ENCODE results near the gene ZBTB7B. TPM values are rescaled to one million over a fixed set of nuclear protein-coding genes. Genes with fewer than 3 reads are reported as not detected.

Gene ZBTB7B
- total and polyA plus RNA-seq, 9 of the 15 experiments (the other 6 are each of a cell fraction or from before 2014, with no cell fraction given), result 0.04 to 46.5 (median 15.2) TPM

- TF ChIP-seq ZNF318 (IDR thresholded peaks at IDR 0.05; ENCODE audit: borderline replicate concordance in 1 of 2, low read depth in 1 of 2) (no peak), RBM15 (IDR thresholded peaks at IDR 0.05; ENCODE audit: insufficient read depth, low read length) (no peak), PPARD (CRISPR knock-in tag; IDR thresholded peaks at IDR 0.05) (no peak), DLX4 (CRISPR knock-in tag; IDR thresholded peaks at IDR 0.05) (no peak), ZNF512 (tag; IDR thresholded peaks at IDR 0.05) (peak; percentile 76), TSC22D4 (tag; IDR thresholded peaks at IDR 0.05) (no peak), ZSCAN32 (CRISPR knock-in tag; IDR thresholded peaks at IDR 0.05) (no peak), SRSF3 (IDR thresholded peaks at IDR 0.05; ENCODE audit: insufficient read depth, low read length) (no peak), TRIM28 (IDR thresholded peaks at IDR 0.05) (no peak), ZNF224 (CRISPR knock-in tag; IDR thresholded peaks at IDR 0.05) (0 out of 2 replicates have a peak, but pooled peaks have one; percentile 25), MTA1 (IDR thresholded peaks at IDR 0.05; ENCODE audit: borderline replicate concordance) (no peak), RBM17 (IDR thresholded peaks at IDR 0.05; ENCODE audit: borderline replicate concordance, low read depth, low read length) (no peak), EHMT2 (IDR thresholded peaks at IDR 0.05) (no peak), THRAP3 (IDR thresholded peaks at IDR 0.05; ENCODE audit: borderline replicate concordance) (no peak), FUS (optimal IDR thresholded peaks at IDR 0.05; ENCODE audit: low read depth, low read length) (no peak), CBX3 (IDR thresholded peaks at IDR 0.05; ENCODE audit: borderline replicate concordance in 1 of 2, low read length in 2 of 2) (0 out of 3 replicates have a peak, but pooled peaks of 1 of the 2 experiments have one; percentile 15), TAF7 (tag; IDR thresholded peaks at IDR 0.05) (no peak), DDX20 (tag; IDR thresholded peaks at IDR 0.05; ENCODE audit: low read depth) (no peak), BDP1 (IDR thresholded peaks at IDR 0.05; ENCODE audit: insufficient read depth, insufficient read length) (no peak)
Measured at GRCh38 chr1:154960446-154961136, 42.0 kb upstream of the ZBTB7B start (continued).

Data from K562 (cell line).